ENCODE results near the gene TTLL13.
"Not testable (repeated sequence)": the region's sequence is repeated elsewhere in the genome, so short reads cannot be mapped to it uniquely, and the experiment has no call there.

DNA sequence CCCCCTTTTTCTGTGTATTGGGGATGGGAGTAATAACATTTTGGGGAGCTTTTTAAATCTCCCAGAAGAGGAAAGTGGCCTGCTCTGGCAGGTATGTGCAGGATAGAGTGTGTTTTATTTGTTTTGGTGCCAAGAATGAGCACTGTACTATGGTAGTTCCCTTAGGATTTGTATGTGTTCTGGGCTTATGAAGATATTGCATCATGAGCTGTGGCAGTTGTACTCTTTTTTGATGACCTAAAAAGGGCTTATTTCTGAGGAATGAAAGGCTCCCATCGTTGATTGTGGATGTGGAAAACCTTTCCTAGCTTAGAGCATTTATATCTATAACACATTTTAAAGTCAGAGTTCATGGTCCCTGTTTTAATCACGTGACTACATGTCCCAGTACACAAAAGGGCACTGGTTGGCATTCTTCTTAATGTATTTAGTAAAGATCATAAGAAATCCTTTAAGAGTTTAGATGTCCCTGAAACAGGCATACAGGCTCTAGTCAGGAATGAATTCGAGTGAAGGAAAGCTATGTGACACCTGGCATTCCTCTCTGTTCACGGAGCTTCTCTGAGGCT is 47.0 kb downstream of the TTLL13 start:
- TF ChIP-seq POLR2AphosphoS5 (IDR thresholded peaks at IDR 0.05); TAF1 (IDR thresholded peaks at IDR 0.05; ENCODE audit: low read depth): not testable (repeated sequence)
